Measurements from ENCODE around the gene PODN.
A peak's percentile ranks its signal among the peaks of the same experiment; 100 is the strongest.

The PODN gene

GRCh38 chr1:53090227-53091147 is 28.5 kb downstream of the PODN start:
- no peak for DNase-seq (ENCODE audit: low read depth)

- peak; percentile 56 for DNase-seq (ENCODE audit: low read depth)
Observed at GRCh38 chr1:53091841-53092645, 30.0 kb downstream of the PODN start.

- no peak for DNase-seq (ENCODE audit: low read depth)
Observed at GRCh38 chr1:53092659-53093450, 30.8 kb downstream of the PODN start.

GRCh38 chr1:53093451-53093754 is 31.4 kb downstream of the PODN start:
- no peak for DNase-seq (ENCODE audit: low read depth)

- DNase-seq (ENCODE audit: low read depth): no peak
Observed at GRCh38 chr1:53093778-53094532, 31.9 kb downstream of the PODN start.

- no peak for DNase-seq (ENCODE audit: low read depth)
Observed at GRCh38 chr1:53094533-53094919, 32.5 kb downstream of the PODN start.

- no peak for DNase-seq (ENCODE audit: low read depth)
Observed at GRCh38 chr1:53104289-53104913, 42.4 kb downstream of the PODN start.

GRCh38 chr1:53107090-53107489 is 45.1 kb downstream of the PODN start:
- DNase-seq (ENCODE audit: low read depth): peak; percentile 16

- peak; percentile 87 for DNase-seq (ENCODE audit: low read depth)
Observed at GRCh38 chr1:53107570-53108322, 45.7 kb downstream of the PODN start.

- DNase-seq (ENCODE audit: low read depth): peak; percentile 11
Observed at GRCh38 chr1:53108646-53109580, 46.9 kb downstream of the PODN start.

GRCh38 chr1:53110370-53111072 is 48.5 kb downstream of the PODN start:
- peak; percentile 79 for DNase-seq (ENCODE audit: low read depth)

GRCh38 chr1:53111073-53111556 is 49.1 kb downstream of the PODN start:
- DNase-seq (ENCODE audit: low read depth): peak; percentile 34

GRCh38 chr1:53111693-53112092 is 49.7 kb downstream of the PODN start:
- DNase-seq (ENCODE audit: low read depth): no peak

- DNase-seq (ENCODE audit: low read depth): peak; percentile 92
Observed at GRCh38 chr1:53112271-53112774, 50.3 kb downstream of the PODN start.

- DNase-seq (ENCODE audit: low read depth): peak; percentile 31
Observed at GRCh38 chr1:53112861-53113260, 50.8 kb downstream of the PODN start.

- no peak for DNase-seq (ENCODE audit: low read depth)
Observed at GRCh38 chr1:53114090-53114489, 52.1 kb downstream of the PODN start.

GRCh38 chr1:53114581-53115400 is 52.8 kb downstream of the PODN start:
- DNase-seq (ENCODE audit: low read depth): no peak

All from ELR (cell line).